Heart left ventricle (tissue), 13 donors: ENCODE measurements around the gene ZEB1.

ENCODE experiments used
- POLR2A ChIP-seq, 2 donors: fragments of 450-650 bp; IDR thresholded peaks; one replicate each; pipeline ENCODE4 v1.6.1; 2017; ENCODE audit warnings: antibody characterized with exemption in 2 of 2, mild to moderate bottlenecking in 2 of 2, moderate library complexity in 2 of 2
- TF ChIP-seq, protein P1 (sequence below), 12 donors: fragments of 200-600 bp; sonication (generic) in 4 of 12; IDR thresholded peaks; one replicate each; pipeline versions ENCODE4 v1.5.0 to v1.8.0; 2018 to 2022; ENCODE audit warnings: antibody characterized with exemption in 12 of 12, mild to moderate bottlenecking in 5 of 12
- donor health status: ischemic (EF 13 %, LVEDD 7.1; RV severe dilation, severe dysfunction).
- donor health status: DM: no; HTN: yes; CAD: no.
- donor health status: DM: no; HTN: no; CAD: no.
- donor health status: ischemic (EF 25% LVEDD 6.9; RV normal size, moderate dysfunction).
- donor health status: ischemic (EF 25% LVEDD 5.7; RV mildly dilated, moderate dysfunction).
- donor health status: ischemic (EF 35%, LVEDD 5.7; RV mildly dilated, moderate dysfunction).
- donor health status: nonischemic (EF 11% LVEDD 7.7; RV severe dilation, severe dysfunction).
- donor health status: DM: yes; HTN: yes; CAD: no.
- donor health status: PGD.
- donor health status: ischemic (EF 29% LVEDD 5.4; RV normal size, mild dysfunction).
- donor health status: nonischemic (EF 23%, LVEDD 6.1; RV moderate dilation, normal function).

DNA sequence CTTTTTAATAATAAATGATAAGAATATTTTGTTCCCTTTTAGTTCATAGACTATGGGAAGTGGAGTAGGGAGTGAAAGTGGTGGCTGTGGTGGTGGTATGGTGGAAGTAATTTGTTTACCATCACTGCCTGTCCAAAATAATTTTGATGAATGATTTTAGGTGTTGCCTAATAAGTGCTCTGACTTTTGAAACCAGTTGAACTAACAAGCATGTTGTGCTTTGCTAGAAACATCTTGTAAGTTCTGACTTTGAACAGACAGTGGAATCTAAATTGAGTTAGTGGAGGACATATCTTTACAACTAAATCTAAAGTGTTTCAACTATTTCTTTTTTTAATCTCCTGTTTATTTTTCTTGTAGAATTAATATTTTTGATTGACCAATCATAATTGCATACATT lies 49.7 kb downstream of the ZEB1 start:
- no peak for TF ChIP-seq POLR2A (IDR thresholded peaks at IDR 0.05)
- TF ChIP-seq, protein P1, sequence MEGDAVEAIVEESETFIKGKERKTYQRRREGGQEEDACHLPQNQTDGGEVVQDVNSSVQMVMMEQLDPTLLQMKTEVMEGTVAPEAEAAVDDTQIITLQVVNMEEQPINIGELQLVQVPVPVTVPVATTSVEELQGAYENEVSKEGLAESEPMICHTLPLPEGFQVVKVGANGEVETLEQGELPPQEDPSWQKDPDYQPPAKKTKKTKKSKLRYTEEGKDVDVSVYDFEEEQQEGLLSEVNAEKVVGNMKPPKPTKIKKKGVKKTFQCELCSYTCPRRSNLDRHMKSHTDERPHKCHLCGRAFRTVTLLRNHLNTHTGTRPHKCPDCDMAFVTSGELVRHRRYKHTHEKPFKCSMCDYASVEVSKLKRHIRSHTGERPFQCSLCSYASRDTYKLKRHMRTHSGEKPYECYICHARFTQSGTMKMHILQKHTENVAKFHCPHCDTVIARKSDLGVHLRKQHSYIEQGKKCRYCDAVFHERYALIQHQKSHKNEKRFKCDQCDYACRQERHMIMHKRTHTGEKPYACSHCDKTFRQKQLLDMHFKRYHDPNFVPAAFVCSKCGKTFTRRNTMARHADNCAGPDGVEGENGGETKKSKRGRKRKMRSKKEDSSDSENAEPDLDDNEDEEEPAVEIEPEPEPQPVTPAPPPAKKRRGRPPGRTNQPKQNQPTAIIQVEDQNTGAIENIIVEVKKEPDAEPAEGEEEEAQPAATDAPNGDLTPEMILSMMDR (IDR thresholded peaks at IDR 0.05), result no peak
